NB4 (cell line): ENCODE data around the gene ALB.

Source experiments
- CTCF ChIP-seq: IDR thresholded peaks from one replicate; pipeline ENCODE4 v1.5.1; 2012; ENCODE audit warnings: low read depth, low read length
- MAX ChIP-seq: IDR thresholded peaks from 2 replicates; pipeline ENCODE4 v1.6.1; 2011; ENCODE audit warnings: low read depth, low read length
- POLR2A ChIP-seq: IDR thresholded peaks from 2 replicates; pipeline ENCODE4 v1.6.1; 2011; ENCODE audit warnings: mild to moderate bottlenecking; ENCODE audit not compliant: insufficient read length; ENCODE audit errors: extremely low read depth

GRCh38 chr4:73392936-73393335 is 11.2 kb upstream of the ALB start:
- TF ChIP-seq MAX (no peak), CTCF (no peak), POLR2A (no peak)
